HK-2 (cell line): ENCODE data around the gene TMIE.

ENCODE experiments used
- DNase-seq: peaks from one replicate; pipeline ENCODE4 v3.0.0-alpha.2; 2018; ENCODE audit not compliant: unreplicated experiment

The TMIE gene

GRCh38 chr3:46701181-46701939 is at the start of gene TMIE:
TMIE (plus strand) TSS chr3:46701392; CDS start chr3:46701488, 96 bp downstream.
- no peak for DNase-seq

GRCh38 chr3:46655271-46655670 is 45.9 kb upstream of the TMIE start:
- DNase-seq, result no peak

DNA sequence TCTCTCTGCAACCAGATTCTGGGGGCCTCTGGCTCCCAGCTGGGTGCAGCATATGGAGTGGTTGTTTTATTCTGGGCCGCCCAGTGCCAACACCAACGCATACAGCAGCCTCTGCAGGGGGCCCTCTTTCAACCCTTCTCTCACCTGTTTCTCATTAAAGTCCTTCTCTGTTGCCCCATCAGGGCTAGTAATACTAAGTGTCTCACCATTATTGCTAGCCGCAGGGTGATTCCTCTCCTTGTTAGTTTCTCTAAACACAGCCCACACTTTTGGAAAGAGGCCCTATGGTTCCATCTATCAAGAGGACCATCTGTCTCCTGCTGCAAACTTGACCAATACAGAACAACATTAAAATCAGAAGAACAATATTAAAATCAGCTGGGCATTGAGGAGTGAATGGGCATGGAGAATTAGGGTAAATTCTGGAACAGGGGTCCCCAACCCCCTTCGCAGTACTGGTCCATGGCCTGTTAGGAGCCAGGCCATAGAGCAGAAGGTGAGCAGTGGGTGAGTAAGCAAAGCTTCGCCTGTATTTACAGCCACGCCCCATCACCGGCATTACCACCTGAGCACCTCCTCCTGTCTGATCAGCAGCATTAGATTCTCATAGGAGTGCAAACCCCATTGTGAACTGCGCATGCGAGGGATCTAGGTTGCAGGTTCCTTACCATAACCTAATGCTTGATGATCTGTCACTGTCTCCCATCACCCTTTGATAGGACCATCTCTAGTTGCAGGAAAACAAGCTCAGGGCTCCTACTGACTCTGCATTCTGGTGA is 44.2 kb upstream of the TMIE start:
- no peak for DNase-seq

DNA sequence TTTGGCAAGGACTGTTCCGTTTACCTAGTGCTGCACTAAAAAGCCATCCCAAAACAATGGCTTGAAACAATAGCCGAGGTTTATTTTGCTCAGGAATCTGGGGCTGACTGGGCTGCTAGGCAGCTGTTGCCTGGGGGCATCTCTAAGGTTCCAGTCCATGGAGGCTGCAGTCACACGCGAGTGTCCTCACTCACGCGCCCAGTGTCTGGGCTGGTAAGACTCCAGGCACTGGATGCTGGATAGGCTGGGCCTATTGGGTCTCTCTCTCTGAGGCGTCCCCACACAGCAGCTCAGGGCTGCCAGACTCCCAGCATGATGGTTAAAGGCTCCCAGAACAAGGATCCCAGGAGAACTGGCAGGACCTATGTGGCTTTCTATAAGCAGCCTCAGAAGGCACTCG is 41.9 kb upstream of the TMIE start:
- no peak for DNase-seq

- DNase-seq, result no peak
Observed at GRCh38 chr3:46660003-46660402, 41.2 kb upstream of the TMIE start.

GRCh38 chr3:46660543-46661523 is 40.4 kb upstream of the TMIE start:
- no peak for DNase-seq

DNA sequence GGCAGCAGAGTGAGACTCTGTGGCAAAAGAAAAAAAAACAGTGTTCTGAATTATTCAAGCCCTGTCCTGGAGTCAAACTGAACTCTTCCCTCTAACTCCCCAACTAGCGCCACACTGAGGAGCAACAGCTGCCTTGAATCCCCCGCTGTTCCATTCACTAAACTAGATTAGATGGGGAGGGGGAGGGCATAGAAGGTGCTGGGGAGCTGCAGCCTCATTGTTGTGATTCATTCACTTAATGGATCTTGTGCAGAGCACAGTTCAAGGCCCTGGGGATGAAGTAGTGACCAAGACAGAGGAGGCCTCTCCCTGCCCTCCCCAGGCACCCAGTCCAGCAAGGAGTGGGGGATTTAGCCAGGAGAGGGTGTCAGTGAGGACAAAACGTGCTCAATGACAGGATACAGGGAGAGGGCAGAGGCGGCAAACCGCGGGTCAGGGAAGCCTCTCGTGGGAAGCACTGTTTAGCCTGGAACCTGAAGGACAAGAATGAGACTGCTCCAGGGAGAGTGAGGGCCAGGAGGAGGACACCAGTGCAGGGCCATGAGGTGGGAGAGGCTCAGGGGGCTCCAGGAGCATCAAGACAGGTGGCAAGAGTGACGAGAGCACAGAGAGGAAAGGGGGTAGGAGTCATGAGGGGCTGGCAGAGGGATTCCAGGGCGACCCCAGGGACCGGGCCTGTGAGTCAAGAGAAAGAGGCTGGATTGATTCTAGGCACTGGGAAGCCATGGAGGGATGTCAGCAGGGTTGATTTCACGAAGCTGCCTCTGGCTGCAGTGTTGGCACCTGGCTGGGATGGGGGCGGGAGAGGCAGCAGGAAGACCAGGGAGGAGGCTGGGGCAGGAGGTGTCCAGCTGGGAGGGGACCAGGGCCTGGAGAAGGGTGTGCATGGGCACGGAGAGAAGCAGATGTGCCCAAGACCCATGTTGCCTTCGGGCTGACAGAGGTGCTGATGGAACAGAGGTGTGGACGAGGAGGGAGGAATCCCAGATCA is 39.1 kb upstream of the TMIE start:
- no peak for DNase-seq

DNA sequence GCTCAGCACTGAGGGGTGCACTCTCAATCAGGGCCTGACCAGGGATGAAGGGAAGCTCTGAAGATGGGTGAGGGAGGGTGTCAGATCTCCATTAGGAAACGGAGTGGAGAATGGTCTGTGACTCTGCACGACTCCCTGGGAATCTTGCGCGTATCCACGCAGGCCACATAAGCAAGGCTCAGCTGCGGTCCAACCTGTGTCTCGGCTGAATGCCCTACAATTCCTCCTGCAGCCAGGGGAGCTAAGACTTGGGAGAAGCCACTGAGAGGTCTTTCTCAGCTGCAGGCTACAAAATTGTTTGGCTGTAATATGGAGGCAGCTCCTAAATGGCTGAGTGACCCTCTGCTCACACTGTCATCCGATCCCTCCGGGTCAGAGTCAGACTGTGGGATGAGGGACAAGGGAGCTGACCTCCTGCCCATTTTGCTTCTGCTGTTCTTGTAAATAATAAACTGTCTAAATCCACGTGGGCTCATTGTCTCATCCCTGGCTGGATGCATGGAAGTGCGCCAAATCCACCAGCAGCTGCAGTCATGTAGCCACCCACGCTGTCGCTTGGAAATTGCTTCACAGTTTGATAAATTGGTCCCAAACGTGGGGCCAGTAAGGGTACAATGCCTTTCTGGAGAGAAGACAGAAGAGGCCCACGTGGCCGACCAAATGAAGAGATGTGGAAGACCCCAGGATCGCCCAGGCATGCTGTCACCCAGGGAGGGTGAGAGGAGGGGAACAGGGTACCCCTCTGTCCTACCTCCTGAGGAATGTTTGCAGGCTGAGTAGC is 38.2 kb upstream of the TMIE start:
- DNase-seq, result no peak

- DNase-seq, result no peak
Observed at GRCh38 chr3:46663591-46664135, 37.5 kb upstream of the TMIE start.

DNA sequence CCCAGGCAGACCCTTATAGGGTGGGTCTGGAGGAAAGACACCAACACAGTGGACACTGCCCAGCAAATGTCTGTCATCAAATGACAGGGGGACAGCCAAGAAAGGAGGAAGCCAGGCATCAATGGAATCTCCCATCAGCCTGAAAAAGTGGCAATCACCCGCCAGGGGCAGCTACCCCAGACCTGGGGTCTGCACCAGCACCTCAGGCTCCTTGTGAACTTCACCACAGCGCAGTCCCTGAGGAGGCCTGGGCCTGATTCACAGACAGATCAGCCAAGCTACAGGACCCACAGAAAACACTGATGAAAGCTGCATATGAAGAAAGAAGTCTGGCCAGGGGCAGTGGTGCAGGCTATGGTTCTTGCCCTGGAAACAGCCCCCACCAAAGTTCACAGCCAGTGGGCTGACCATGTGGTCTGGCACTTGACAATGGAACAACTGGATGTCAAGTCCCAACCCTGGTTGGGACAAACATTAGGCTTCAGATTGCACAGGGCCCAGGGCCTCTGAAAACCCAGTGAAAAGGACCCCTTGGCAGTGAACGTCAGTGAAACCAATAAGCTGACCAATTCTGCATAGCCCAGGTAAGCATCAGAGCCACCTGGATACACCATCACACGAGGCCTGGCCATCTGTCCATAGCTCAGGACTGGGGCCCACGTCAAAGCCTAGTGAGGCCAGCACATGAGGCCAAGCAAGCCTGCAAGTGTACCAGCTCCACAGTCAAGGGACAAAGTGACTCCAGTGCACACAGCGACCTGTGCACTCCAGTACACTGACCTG is 36.8 kb upstream of the TMIE start:
- DNase-seq, result no peak

- DNase-seq, result no peak
Observed at GRCh38 chr3:46664971-46665762, 36.0 kb upstream of the TMIE start.

DNA sequence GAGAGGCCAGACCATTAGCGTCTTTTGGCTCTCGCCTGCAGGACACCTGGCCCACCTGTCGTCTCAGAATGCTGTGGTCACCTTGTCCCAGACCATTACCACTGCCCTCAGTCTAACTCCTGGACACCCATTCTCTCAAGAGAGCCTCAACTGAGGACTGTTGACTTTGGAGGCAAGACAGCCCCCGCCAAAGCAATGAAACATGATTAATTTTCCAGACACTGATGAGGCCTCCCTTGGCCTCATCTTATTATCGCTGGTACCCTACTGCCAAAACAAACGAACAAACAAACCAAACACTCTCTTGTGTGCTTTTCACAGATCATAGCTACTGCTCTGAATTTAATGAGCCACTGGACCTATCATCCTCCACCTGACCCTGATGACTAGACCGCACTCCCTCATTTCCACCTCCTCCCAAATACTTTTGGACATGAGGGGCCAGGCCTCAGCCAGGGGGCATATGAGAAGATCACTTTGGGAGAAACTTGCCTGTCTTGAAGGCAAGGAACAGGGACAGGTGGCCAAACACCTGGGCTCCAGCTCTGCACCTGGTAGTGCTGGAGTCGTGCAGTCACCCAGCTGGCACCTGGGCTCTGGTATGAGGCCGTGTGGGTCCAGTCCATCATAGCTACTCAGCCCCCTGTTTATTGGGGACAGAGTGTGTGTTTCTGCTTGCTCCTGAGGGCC is 35.3 kb upstream of the TMIE start:
- DNase-seq, result no peak

DNA sequence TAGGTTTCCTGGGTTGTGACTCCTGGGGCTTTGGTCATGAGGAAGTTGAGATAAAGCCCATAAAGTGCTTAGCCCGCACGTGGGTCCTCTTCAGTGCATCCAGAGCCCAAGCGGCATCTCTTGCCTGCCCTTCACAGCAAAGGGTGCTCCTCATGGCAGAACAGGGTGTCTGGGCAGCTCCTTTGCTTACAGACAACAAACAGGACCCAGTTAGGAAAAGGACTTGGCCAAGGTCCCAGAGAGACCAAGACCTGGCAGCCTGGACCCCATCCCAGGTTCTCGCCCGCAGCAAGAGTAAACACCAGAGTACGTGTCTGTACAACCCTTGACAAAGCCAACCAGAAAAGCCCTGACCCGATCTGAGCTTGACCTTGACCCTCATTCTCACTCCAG is 34.7 kb upstream of the TMIE start:
- DNase-seq, result no peak

GRCh38 chr3:46667061-46667621 is 34.1 kb upstream of the TMIE start:
- no peak for DNase-seq

DNA sequence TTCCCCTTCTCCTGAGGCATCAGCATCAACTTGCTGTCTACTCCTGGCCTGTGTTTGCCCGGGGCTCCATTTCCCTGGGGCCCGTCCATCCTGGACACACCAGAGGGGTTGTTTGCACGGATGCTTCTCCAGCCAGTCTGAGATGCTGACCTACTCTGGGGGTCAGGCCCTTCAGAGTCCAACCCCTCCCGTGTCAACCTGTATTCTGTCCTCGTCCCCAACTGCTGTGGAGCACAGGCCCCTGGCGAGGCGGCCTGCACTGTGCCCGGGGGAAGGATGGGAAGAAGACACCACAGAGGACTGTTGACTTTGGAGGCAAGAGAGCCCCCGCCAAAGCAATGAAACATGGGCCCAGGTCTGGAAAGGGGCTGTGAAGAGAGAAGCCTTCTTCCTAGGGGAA is 33.5 kb upstream of the TMIE start:
- no peak for DNase-seq

- DNase-seq, result no peak
Observed at GRCh38 chr3:46668116-46668515, 33.1 kb upstream of the TMIE start.

- no peak for DNase-seq
Observed at GRCh38 chr3:46668591-46668990, 32.6 kb upstream of the TMIE start.
